Duodenal mucosa (tissue), 2 donors: ENCODE data around the gene INPP5F.

Experiments used
- H3K27ac ChIP-seq: one replicate; pipeline ENCODE4 v1.7.0; 2013; ENCODE audit warnings: low read depth, low read length
- H3K27me3 ChIP-seq, 2 donors: one replicate each; pipeline ENCODE4 v1.7.0; 2013; ENCODE audit warnings: low read length in 2 of 2, control low read depth in 1 of 2; ENCODE audit not compliant: insufficient read depth in 2 of 2, control insufficient read depth in 1 of 2
- H3K36me3 ChIP-seq, 2 donors: one replicate each; pipeline ENCODE4 v1.7.0; 2013; ENCODE audit warnings: low read length in 2 of 2, control low read depth in 1 of 2; ENCODE audit not compliant: insufficient read depth in 2 of 2, control insufficient read depth in 1 of 2
- H3K4me1 ChIP-seq, 2 donors: one replicate each; pipeline ENCODE4 v1.7.0; 2013; ENCODE audit warnings: low read length in 2 of 2, control low read depth in 1 of 2; ENCODE audit not compliant: insufficient read depth in 2 of 2, control insufficient read depth in 1 of 2
- H3K4me3 ChIP-seq, 2 donors: one replicate each; pipeline ENCODE4 v1.7.0; 2013; ENCODE audit warnings: low read length in 2 of 2, low read depth in 1 of 2
- H3K9ac ChIP-seq, 2 donors: one replicate each; pipeline ENCODE4 v1.7.0; 2013; ENCODE audit warnings: low read length in 2 of 2, low read depth in 1 of 2
- H3K9me3 ChIP-seq, 2 donors: one replicate each; pipeline ENCODE4 v1.7.0; 2013; ENCODE audit warnings: low read length in 2 of 2, control low read depth in 1 of 2; ENCODE audit not compliant: control insufficient read depth in 1 of 2

The INPP5F gene

GRCh38 chr10:119725517-119725827, 378 bp upstream of the INPP5F start:
- Histone ChIP-seq H3K27ac (peak overlapping the region; percentile 89), H3K9ac (peak overlapping the region; percentile 73 to 91), H3K27me3 (no peaks in the 10 kb centered on the region), H3K36me3 (no peaks in the 10 kb centered on the region), H3K9me3 (no peaks in the 10 kb centered on the region), H3K4me3 (peak overlapping the region; percentile 71 to 80), H3K4me1 (peaks cover 24 to 25% of the 10 kb centered on the region in 2 donors)

DNA sequence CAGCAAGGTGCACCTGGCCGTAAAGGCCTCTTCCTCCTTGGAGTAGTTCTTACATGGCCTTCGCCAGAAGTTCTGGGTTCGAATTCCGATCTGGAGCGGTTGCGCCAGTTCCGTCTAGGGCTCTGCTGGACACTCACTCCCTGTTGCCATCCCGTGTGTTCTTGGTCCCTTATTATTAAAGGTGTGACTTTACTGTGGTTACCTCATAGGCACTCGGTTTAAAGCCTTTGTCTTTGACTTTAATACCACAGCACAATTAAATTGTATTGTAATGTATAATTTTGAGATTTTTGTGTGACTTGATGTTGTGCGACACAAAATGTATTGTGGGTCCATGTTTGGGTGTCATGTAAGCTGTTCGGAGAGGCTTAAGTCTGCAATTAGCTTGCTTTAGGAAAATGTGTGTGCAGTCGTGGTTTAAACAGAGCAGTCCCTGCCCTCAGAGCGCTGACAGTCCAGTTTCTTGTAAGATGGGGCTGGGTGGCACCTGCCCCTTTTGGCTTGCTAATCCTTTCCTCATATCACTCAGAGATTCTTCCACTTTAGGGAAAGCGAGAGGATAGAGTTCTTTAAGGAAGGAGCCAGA, 919 bp downstream of the INPP5F start:
- peak overlapping the region; percentile 63 to 71 for H3K9ac ChIP-seq

DNA sequence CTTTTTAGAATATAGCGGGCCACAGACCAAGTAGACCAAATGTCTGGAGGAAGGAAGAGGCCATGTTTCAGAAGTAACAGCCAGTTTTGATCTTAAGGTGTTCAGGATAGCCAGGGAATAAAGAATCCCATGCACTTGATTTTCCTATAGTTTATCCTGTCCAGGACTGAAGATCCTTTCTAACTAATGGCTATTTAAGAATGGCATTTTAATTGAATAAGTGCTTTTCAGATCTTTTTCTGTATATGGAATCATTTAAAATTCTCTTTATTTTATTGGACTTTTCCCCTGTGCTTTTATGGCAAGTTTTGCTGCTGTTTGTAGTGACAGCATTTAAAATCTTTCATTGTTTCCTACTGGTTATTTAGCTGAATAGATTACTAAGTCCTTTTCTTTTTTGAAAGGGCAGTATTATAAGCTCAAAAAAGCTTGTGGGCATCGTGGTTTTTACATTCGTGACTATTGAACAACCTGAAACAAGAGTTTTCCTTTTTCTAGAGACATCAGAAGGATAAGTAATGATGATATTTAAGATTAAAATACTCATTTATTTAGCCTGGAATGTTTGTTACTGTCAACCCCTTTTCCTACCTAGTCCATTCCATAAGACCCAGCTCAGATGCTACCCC, 2.4 kb downstream of the INPP5F start:
- H3K27me3 ChIP-seq = no peaks in the 10 kb centered on the region
- no peak overlapping the region for H3K27ac ChIP-seq
- H3K4me1 ChIP-seq = peaks cover 24 to 25% of the 10 kb centered on the region in 2 donors
- no peaks in the 10 kb centered on the region for H3K36me3 ChIP-seq
- no peaks in the 10 kb centered on the region for H3K9me3 ChIP-seq
- H3K4me3 ChIP-seq = no peak overlapping the region
- H3K9ac ChIP-seq = no peak overlapping the region

More for the DNA sequence above, 919 bp downstream of the INPP5F start:
- Histone ChIP-seq H3K4me1 (peaks cover 24 to 25% of the 10 kb centered on the region in 2 donors), H3K4me3 (peak overlapping the region; percentile 68 to 92), H3K36me3 (no peaks in the 10 kb centered on the region), H3K9me3 (no peaks in the 10 kb centered on the region), H3K27me3 (no peaks in the 10 kb centered on the region), H3K27ac (peak overlapping the region; percentile 80)

DNA sequence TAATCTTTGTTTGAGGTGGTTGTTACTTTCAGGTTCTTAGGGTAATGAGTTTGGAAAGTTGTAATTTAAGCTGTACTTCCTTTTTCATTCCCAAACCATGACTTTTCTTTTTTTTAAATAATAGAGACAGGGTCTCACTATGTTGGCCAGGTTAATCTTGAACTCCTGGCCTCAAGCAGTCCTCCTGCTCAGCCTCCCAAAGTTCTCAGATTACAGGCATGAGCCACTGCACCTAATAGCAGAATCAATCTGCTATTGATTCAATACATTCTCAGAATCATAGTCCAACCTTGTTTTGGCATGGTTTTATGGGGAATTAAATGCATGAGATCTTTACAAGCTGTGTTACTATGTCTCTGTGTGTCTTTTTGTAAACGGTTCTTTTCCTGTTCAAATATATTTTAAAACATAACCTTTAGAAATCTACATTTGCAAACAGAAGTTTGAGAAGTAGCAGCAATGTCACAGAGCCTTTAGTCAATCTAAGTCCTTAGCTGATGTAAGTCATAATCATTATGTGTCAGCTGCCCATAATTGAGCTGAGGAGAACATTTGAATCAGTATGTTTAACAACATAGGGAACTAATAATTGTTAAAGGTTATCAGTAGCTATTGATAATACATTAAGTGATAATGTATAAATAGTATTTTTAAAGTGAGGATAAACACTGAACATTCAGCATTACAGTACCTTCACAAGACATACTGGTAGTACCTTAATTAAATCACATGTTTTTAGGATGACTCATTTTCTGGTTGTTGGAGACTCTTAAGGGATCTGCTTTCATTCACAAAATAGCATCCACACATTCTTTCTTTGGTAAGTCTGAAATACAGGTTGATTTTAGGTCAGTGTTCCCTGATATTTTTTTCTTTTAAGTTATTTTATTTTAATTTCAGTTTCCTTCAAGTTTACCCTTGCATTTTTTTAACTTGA, 8.8 kb downstream of the INPP5F start:
- peaks cover 0 to 15% of the 10 kb centered on the region in 2 donors for H3K4me1 ChIP-seq
- H3K9me3 ChIP-seq = no peaks in the 10 kb centered on the region
- H3K4me3 ChIP-seq = no peak overlapping the region
- H3K9ac ChIP-seq = no peak overlapping the region
- no peaks in the 10 kb centered on the region for H3K36me3 ChIP-seq
- H3K27ac ChIP-seq = no peak overlapping the region
- H3K27me3 ChIP-seq = no peaks in the 10 kb centered on the region

- Histone ChIP-seq H3K9ac (no peak overlapping the region), H3K4me3 (no peak overlapping the region), H3K36me3 (no peaks in the 10 kb centered on the region), H3K4me1 (peaks cover 0 to 15% of the 10 kb centered on the region in 2 donors), H3K9me3 (no peaks in the 10 kb centered on the region), H3K27ac (no peak overlapping the region), H3K27me3 (no peaks in the 10 kb centered on the region)
These were observed 9.6 kb downstream of the INPP5F start for GRCh38 chr10:119735451-119735850.

DNA sequence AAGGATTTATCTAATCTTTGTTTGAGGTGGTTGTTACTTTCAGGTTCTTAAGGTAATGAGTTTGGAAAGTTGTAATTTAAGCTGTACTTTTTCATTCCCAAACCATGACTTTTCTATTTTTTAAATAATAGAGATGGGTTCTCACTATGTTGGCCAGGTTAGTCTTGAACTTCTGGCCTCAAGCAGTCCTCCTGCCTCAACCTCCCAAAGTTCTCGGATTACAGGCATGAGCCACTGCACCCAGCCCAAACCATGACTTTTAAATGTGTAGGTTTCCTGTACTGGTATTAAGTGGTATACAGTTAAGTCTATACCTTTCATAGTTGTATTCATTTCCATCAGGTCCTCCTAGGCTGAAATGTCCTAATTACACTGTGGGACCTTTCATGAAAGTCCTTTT, 10.4 kb downstream of the INPP5F start:
- Histone ChIP-seq H3K4me1 (peaks cover 0 to 15% of the 10 kb centered on the region in 2 donors), H3K9me3 (no peaks in the 10 kb centered on the region), H3K36me3 (no peaks in the 10 kb centered on the region), H3K27ac (no peak overlapping the region), H3K4me3 (no peak overlapping the region), H3K9ac (no peak overlapping the region), H3K27me3 (no peaks in the 10 kb centered on the region)

GRCh38 chr10:119737039-119737663, 11.3 kb downstream of the INPP5F start:
- Histone ChIP-seq H3K36me3 (no peaks in the 10 kb centered on the region), H3K4me1 (peaks cover 0 to 15% of the 10 kb centered on the region in 2 donors), H3K27me3 (no peaks in the 10 kb centered on the region), H3K4me3 (peak overlapping the region in 1 of 2 donors; percentile 41), H3K27ac (no peak overlapping the region), H3K9ac (peak overlapping the region in 1 of 2 donors; percentile 49), H3K9me3 (no peaks in the 10 kb centered on the region)

DNA sequence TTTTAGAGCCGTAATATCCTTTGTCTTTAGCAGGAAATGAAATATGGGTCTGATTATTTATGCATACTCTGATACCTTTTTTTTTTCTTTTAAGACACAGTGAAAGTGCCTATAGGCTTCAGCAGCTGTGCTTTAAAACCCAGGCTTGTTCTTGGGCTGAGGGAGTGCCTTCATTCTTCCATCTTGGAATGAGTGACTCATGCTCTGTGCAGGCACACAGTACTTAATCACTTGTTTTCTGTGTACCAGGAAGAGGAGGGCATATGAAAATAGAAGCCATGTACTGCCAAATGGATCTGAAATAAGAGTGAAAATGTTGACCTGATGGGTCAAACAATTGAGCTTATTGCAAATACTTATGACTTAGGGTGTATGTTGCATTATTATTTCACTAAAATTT, 12.0 kb downstream of the INPP5F start:
- H3K9me3 ChIP-seq = no peaks in the 10 kb centered on the region
- no peaks in the 10 kb centered on the region for H3K27me3 ChIP-seq
- H3K4me3 ChIP-seq = peak overlapping the region in 1 of 2 donors; percentile 41
- H3K4me1 ChIP-seq = peaks cover 0 to 15% of the 10 kb centered on the region in 2 donors
- H3K9ac ChIP-seq = peak overlapping the region in 1 of 2 donors; percentile 49
- no peak overlapping the region for H3K27ac ChIP-seq
- H3K36me3 ChIP-seq = no peaks in the 10 kb centered on the region

DNA sequence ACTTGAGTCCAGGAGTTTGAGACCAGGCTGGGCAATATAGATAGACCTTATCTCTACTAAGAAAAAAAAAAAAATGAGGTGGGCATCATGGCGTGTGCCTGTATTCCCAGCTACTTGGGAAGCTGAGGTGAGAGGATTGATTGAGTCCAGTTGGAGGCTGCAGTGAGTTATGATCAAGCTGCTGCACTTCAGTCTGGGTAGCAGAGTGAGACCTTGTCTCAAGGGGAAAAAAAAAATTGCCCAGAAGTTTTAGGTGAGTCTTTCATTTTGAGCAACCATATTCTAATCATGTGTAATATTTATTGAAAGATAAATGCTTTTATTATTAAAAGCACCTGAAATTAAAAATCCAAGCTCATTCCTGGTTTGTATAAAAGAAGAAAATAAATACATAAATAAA, 13.1 kb downstream of the INPP5F start:
- peaks cover 5 to 21% of the 10 kb centered on the region in 2 donors for H3K4me1 ChIP-seq
- H3K36me3 ChIP-seq = no peaks in the 10 kb centered on the region
- H3K4me3 ChIP-seq = no peak overlapping the region
- no peaks in the 10 kb centered on the region for H3K9me3 ChIP-seq
- H3K9ac ChIP-seq = no peak overlapping the region
- H3K27me3 ChIP-seq = no peaks in the 10 kb centered on the region
- H3K27ac ChIP-seq = no peak overlapping the region

GRCh38 chr10:119740096-119740495, 14.2 kb downstream of the INPP5F start:
- no peaks in the 10 kb centered on the region for H3K27me3 ChIP-seq
- no peaks in the 10 kb centered on the region for H3K9me3 ChIP-seq
- no peak overlapping the region for H3K4me3 ChIP-seq
- no peaks in the 10 kb centered on the region for H3K36me3 ChIP-seq
- H3K27ac ChIP-seq = no peak overlapping the region
- no peak overlapping the region for H3K9ac ChIP-seq
- peaks cover 5 to 21% of the 10 kb centered on the region in 2 donors for H3K4me1 ChIP-seq
